Measurements from ENCODE around the gene SPRR2G.

The SPRR2G gene

DNA sequence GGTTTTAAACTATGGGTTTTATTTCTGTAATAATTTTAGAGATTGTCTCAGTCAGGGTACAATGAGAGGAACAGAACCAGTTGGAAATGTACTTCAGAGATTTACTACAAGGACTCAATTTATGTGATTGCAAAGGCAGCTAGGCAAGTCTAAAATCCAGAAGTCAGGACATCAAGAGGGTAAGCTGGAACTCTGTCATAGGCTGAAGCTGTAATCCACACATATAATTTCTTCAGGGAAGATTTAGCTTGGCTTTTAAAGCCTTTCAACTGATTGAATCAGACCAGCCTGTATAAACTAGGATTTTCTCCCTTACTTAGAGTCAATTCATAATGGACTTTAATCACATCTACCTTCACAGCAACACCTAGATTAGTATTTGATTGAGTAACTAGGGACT is 28.2 kb upstream of the SPRR2G start:
- TF ChIP-seq, protein P1, sequence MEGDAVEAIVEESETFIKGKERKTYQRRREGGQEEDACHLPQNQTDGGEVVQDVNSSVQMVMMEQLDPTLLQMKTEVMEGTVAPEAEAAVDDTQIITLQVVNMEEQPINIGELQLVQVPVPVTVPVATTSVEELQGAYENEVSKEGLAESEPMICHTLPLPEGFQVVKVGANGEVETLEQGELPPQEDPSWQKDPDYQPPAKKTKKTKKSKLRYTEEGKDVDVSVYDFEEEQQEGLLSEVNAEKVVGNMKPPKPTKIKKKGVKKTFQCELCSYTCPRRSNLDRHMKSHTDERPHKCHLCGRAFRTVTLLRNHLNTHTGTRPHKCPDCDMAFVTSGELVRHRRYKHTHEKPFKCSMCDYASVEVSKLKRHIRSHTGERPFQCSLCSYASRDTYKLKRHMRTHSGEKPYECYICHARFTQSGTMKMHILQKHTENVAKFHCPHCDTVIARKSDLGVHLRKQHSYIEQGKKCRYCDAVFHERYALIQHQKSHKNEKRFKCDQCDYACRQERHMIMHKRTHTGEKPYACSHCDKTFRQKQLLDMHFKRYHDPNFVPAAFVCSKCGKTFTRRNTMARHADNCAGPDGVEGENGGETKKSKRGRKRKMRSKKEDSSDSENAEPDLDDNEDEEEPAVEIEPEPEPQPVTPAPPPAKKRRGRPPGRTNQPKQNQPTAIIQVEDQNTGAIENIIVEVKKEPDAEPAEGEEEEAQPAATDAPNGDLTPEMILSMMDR (IDR thresholded peaks at IDR 0.05; ENCODE audit: insufficient read depth, low read length, missing control alignments): no peak
- CTCF ChIA-PET: no interaction called here
- no peak for DNase-seq (ENCODE audit: low read depth, low spot score)
- H3K4me3 ChIP-seq (ENCODE audit: low read depth, low read length): no peak overlapping the region
- POLR2A ChIA-PET: no interaction called here

DNA sequence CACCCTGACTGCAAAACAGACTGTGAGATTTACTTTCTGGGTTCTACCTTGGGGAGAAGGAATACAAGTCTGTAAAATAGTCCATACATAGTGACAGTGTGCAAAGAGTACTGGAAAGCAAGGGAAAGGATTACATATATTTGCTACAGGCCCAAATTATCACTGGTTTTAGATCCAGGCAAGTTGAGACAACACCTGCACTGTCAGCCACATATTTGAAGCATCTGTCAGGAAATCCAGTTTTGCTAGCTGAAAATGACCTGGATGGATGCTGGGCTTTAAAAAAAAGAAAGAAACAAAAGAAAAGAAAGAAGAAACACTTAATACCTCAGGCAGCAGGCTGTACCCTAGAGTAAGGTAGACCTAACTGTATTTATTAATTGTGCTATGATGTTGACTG is 23.9 kb upstream of the SPRR2G start:
- ChIA-PET POLR2A (no interaction called here), CTCF (no interaction called here)
- TF ChIP-seq, protein P1 (IDR thresholded peaks at IDR 0.05; ENCODE audit: insufficient read depth, low read length, missing control alignments): no peak
- no peak overlapping the region for H3K4me3 ChIP-seq (ENCODE audit: low read depth, low read length)
- DNase-seq (ENCODE audit: low read depth, low spot score): no peak

DNA sequence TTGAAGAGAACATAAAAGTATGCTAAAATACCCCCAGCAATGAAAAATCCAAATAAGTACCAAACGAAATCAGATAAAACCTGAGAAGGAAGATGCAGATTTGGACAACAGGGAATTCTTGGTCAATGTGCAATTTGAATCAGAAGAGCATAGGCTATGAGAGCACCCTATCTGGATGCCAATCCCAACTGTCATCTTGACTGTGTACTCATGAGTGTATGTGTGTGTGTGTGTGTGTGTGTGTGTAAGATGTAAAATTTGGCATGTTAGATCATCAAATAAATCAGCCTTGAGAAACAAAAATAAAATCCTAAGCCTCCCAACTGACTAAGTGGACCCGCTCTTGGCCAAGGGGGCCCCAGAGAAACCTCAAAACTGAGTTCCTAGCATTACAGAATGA is 18.0 kb upstream of the SPRR2G start:
- ChIA-PET POLR2A (no interaction called here), CTCF (no interaction called here)
- no peak for DNase-seq (ENCODE audit: low read depth, low spot score)
- TF ChIP-seq, protein P1 (IDR thresholded peaks at IDR 0.05; ENCODE audit: insufficient read depth, low read length, missing control alignments): no peak
- H3K4me3 ChIP-seq (ENCODE audit: low read depth, low read length): no peak overlapping the region

DNA sequence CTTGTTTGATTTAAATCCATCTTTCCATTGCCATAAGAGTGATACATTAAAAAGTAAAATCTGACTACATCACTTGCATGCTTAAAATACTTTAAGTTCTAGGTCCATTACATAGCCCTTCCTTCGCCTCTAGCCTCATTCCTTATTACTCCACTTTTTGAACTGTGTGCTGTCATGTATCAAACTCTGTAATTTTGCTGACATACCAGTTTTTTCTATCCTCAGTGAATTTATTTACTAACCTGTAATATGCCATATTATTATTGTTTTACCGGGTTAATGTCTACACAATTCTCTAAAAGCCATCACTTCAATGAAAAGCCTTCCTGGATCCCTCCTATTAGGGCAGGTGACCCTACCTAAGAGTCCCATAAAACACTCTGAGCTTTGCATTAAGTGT is 4.9 kb upstream of the SPRR2G start:
- H3K4me3 ChIP-seq (ENCODE audit: low read depth, low read length): no peak overlapping the region
- POLR2A ChIA-PET: no interaction called here
- CTCF ChIA-PET: no interaction called here
- no peak for DNase-seq (ENCODE audit: low read depth, low spot score)
- TF ChIP-seq, protein P1 (IDR thresholded peaks at IDR 0.05; ENCODE audit: insufficient read depth, low read length, missing control alignments): no peak

GRCh38 chr1:153152481-153152880 is 1.8 kb upstream of the SPRR2G start:
- TF ChIP-seq, protein P1 (IDR thresholded peaks at IDR 0.05; ENCODE audit: insufficient read depth, low read length, missing control alignments): no peak
- no peak for DNase-seq (ENCODE audit: low read depth, low spot score)
- H3K4me3 ChIP-seq (ENCODE audit: low read depth, low read length): no peak overlapping the region
- ChIA-PET CTCF (no interaction called here), POLR2A (no interaction called here)

- TF ChIP-seq, protein P1 (IDR thresholded peaks at IDR 0.05; ENCODE audit: insufficient read depth, low read length, missing control alignments): no peak
- ChIA-PET CTCF (no interaction called here), POLR2A (no interaction called here)
- no peak overlapping the region for H3K4me3 ChIP-seq (ENCODE audit: low read depth, low read length)
- DNase-seq (ENCODE audit: low read depth, low spot score): no peak
Measured at GRCh38 chr1:153141377-153141776, 9.3 kb downstream of the SPRR2G start.

Data from AG04449 (cell line).